Stomach (tissue), 4 donors: ENCODE measurements around the gene ATXN10.

ENCODE experiments used
- CTCF ChIP-seq, 7 experiments: fragments of 450-650 bp in 4 of 7; fragments of 200-600 bp in 3 of 7; sonication (generic) in 3 of 7; IDR thresholded peaks; one replicate each; pipeline ENCODE4 v1.5.1; 2016 to 2019; ENCODE audit warnings: antibody characterized with exemption in 7 of 7, control low read depth in 2 of 7, mild to moderate bottlenecking in 1 of 7
- EP300 ChIP-seq: sonication (generic); formaldehyde crosslinking; IDR thresholded peaks from one replicate; pipeline ENCODE4 v1.6.1; 2017; ENCODE audit warnings: antibody characterized with exemption
- POLR2A ChIP-seq, 4 donors: fragments of 450-650 bp; IDR thresholded peaks; one replicate each; pipeline ENCODE4 v1.6.1; 2016; ENCODE audit warnings: antibody characterized with exemption in 4 of 4, control low read depth in 2 of 4, mild to moderate bottlenecking in 1 of 4, moderate library complexity in 1 of 4
- POLR2AphosphoS5 ChIP-seq, 3 donors: sonication (generic); formaldehyde crosslinking; IDR thresholded peaks; one replicate each; pipeline ENCODE4 v1.6.1; 2016; ENCODE audit warnings: antibody characterized with exemption in 3 of 3

GRCh38 chr22:45708145-45708544, 36.5 kb downstream of the ATXN10 start:
- TF ChIP-seq CTCF (IDR thresholded peaks at IDR 0.05) (no peak), POLR2AphosphoS5 (IDR thresholded peaks at IDR 0.05) (no peak), POLR2A (IDR thresholded peaks at IDR 0.05) (no peak), EP300 (no peak)
